Measurements from ENCODE around the gene B3GALT4.

The B3GALT4 gene, protein sequence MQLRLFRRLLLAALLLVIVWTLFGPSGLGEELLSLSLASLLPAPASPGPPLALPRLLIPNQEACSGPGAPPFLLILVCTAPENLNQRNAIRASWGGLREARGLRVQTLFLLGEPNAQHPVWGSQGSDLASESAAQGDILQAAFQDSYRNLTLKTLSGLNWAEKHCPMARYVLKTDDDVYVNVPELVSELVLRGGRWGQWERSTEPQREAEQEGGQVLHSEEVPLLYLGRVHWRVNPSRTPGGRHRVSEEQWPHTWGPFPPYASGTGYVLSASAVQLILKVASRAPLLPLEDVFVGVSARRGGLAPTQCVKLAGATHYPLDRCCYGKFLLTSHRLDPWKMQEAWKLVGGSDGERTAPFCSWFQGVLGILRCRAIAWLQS

GRCh38 chr6:33276864-33277662 is at the start of gene B3GALT4:
TSS of gene B3GALT4 (plus strand) at chr6:33277123. CDS start at chr6:33277420, 297 bp downstream.
- peak; percentile 79 for DNase-seq (ENCODE audit: low read depth, low spot score)
- peak; percentile 39 for TF ChIP-seq CTCF (IDR thresholded peaks at IDR 0.05; ENCODE audit: low read depth, low read length)
- H3K4me3 ChIP-seq (ENCODE audit: low read depth, low read length): peak within 1 kb of the TSS; percentile 41
- in situ Hi-C loops (cut with HindIII; ENCODE audit: low sequenced_read_pairs): no loop called here

DNA sequence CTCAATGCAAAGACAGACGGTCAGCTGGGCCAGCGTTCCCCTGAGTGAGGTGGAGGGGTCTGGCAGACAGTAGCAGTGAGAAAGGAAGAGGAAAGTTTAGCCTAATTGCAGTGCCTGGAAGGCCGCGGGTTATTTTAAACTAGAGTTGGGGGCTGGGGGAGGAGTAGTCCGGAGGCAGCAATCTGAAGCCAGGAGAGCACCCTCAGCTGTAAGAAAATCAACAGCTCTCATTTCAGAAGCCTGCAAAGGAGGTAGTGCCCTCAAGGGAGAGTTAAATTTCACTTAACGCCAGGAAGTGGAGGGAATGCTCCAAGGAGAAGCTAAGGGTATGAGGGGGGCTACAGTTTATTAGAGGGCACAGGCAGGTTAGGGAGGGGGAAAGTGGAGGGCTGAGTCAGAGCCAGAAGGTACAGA is 41.7 kb upstream of the B3GALT4 start:
- no peak for TF ChIP-seq CTCF (IDR thresholded peaks at IDR 0.05; ENCODE audit: low read depth, low read length)
- no peak overlapping the region for H3K4me3 ChIP-seq (ENCODE audit: low read depth, low read length)
- in situ Hi-C loops (cut with HindIII; ENCODE audit: low sequenced_read_pairs): no loop called here
- no peak for DNase-seq (ENCODE audit: low read depth, low spot score)

DNA sequence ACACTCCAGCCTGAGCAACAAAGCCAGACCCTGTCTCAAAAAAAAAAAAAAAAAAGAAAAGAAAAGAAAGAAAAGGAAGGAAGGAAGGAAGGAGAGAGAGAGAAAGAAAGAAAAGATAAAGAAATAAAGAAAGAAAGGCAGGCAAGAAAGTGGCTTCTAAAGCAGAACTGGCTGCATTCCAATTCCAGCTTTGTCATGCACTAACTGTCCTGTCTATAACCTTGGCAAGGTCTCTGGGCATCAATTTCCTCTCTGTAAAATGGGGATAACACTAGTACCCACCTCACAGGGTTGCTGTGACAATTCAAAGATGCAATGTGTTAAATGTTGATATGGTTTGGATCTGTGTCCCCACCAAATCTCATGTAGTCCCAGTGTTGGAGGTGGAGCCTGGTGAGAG is 40.6 kb upstream of the B3GALT4 start:
- no peak for DNase-seq (ENCODE audit: low read depth, low spot score)
- H3K4me3 ChIP-seq (ENCODE audit: low read depth, low read length): no peak overlapping the region
- TF ChIP-seq CTCF (IDR thresholded peaks at IDR 0.05; ENCODE audit: low read depth, low read length): no peak
- in situ Hi-C loops (cut with HindIII; ENCODE audit: low sequenced_read_pairs): no loop called here

- TF ChIP-seq CTCF (IDR thresholded peaks at IDR 0.05; ENCODE audit: low read depth, low read length): no peak
- in situ Hi-C loops (cut with HindIII; ENCODE audit: low sequenced_read_pairs): no loop called here
- no peak for DNase-seq (ENCODE audit: low read depth, low spot score)
- H3K4me3 ChIP-seq (ENCODE audit: low read depth, low read length): no peak overlapping the region
Measured at GRCh38 chr6:33236852-33237251, 40.1 kb upstream of the B3GALT4 start.

DNA sequence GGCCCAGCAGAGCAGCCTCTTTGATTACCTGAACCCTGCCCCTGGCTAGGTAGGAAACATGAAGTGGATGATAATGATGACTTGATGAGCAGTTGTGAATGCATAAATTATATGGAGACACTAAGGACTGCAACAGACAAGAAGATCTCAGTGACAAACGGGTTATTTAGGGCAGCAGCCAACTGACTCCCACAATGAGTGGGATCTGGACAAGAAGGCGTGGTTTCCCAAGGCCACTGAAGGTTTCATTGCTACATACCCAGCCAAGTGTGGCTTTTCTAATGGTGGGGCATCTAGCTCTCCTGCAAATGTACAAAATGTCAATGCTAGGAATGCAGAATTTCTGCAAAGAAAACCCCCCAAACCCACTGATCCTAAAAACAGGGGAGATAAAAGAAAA is 39.2 kb upstream of the B3GALT4 start:
- H3K4me3 ChIP-seq (ENCODE audit: low read depth, low read length): no peak overlapping the region
- TF ChIP-seq CTCF (IDR thresholded peaks at IDR 0.05; ENCODE audit: low read depth, low read length): no peak
- DNase-seq (ENCODE audit: low read depth, low spot score): no peak
- in situ Hi-C loops (cut with HindIII; ENCODE audit: low sequenced_read_pairs): no loop called here

- no peak overlapping the region for H3K4me3 ChIP-seq (ENCODE audit: low read depth, low read length)
- no peak for TF ChIP-seq CTCF (IDR thresholded peaks at IDR 0.05; ENCODE audit: low read depth, low read length)
- DNase-seq (ENCODE audit: low read depth, low spot score): no peak
- in situ Hi-C loops (cut with HindIII; ENCODE audit: low sequenced_read_pairs): no loop called here
Measured at GRCh38 chr6:33241968-33242367, 35.0 kb upstream of the B3GALT4 start.
